ENCODE data around the gene FCHO2. TPM values are rescaled to one million over a fixed set of nuclear protein-coding genes. Genes with fewer than 3 reads are reported as not detected.
"Not testable (repeated sequence)": the region's sequence is repeated elsewhere in the genome, so short reads cannot be mapped to it uniquely, and the experiment has no call there.

The FCHO2 gene
- total RNA-seq, 1 donor from 2014 or later = 17.7 TPM

DNA sequence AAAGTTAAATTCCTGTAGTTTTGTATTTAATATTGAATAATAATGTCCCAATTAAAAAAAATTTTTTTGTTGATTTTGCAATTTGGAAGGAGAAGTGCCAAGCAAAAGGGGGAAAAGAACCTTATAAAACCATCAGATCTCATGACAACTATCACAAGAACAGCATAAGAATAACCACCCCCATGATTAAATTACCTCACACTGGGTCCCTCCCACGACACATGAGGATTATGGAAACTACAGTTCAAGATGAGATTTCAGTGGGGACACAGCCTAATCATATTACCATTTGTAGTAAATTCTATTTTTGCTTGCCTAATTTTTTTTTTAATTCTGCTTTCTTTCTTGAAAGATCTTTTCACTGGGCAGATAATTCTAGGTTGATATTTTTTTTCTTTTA lies 33.4 kb upstream of the FCHO2 start:
- Histone ChIP-seq H3K4me2 (no peak overlapping the region), H3K9ac (no peak overlapping the region)
- no peak overlapping the region for H3K27ac Mint-ChIP-seq

DNA sequence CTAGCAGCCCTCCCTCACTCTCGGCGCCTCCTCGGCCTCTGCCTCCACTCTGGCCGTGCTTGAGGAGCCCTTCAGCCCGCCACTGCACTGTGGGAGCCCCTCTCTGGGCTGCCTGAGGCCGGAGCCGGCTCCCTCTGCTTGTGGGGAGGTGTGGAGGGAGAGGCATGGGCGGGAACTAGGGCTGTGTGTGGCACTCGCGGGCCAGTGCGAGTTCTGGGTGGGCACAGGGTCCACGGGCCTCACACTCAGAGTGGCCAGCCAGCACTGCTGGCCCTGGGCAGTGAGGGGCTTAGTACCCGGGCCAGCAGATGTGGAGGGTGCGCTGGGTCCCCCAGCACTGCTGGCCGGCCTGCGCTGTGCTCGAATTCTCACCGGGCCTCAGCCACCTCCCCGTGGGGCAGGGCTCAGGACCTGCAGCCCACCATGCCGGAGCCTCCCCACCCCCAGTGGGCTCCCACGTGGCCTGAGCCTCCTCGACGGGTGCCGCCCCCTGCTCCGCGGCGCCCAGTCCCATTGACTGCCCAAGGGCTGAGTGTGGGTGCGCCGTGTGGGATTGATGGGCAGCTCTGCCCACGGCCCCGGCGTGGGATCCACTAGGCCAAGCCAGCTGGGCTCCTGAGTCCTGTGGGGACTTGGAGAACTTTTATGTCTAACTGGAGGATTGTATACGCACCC lies 30.4 kb upstream of the FCHO2 start:
- Mint-ChIP-seq H3K9me3 (peaks cover 9% of the 10 kb centered on the region), H3K27me3 (ENCODE audit: insufficient read depth, low read depth) (peaks cover 6% of the 10 kb centered on the region), H3K36me3 (peaks cover 2% of the 10 kb centered on the region), H3K4me3 (no peak overlapping the region), H3K27ac (no peak overlapping the region), H3K4me1 (peaks cover 6% of the 10 kb centered on the region)
- Histone ChIP-seq H3K27me3 (no peaks in the 10 kb centered on the region), H3K9me3 (ENCODE audit: low read depth) (no peaks in the 10 kb centered on the region), H3K9ac (no peak overlapping the region), H3F3A (ENCODE audit: low read depth) (no peaks in the 10 kb centered on the region), H3K4me1 (no peaks in the 10 kb centered on the region), H3K4me3 (no peak overlapping the region), H3K27ac (no peak overlapping the region), H3K36me3 (no peaks in the 10 kb centered on the region), H3K4me2 (no peak overlapping the region), H4K20me1 (ENCODE audit: low read depth) (no peaks in the 10 kb centered on the region), H3K79me2 (ENCODE audit: low read depth) (no peaks in the 10 kb centered on the region), H2AFZ (replicated peaks) (no peak overlapping the region)
- DNase-seq (ENCODE audit: low spot score) = no peak
- TF ChIP-seq EZH2phosphoT487 (IDR thresholded peaks at IDR 0.05) = no peak
- TF ChIP-seq, protein P1, sequence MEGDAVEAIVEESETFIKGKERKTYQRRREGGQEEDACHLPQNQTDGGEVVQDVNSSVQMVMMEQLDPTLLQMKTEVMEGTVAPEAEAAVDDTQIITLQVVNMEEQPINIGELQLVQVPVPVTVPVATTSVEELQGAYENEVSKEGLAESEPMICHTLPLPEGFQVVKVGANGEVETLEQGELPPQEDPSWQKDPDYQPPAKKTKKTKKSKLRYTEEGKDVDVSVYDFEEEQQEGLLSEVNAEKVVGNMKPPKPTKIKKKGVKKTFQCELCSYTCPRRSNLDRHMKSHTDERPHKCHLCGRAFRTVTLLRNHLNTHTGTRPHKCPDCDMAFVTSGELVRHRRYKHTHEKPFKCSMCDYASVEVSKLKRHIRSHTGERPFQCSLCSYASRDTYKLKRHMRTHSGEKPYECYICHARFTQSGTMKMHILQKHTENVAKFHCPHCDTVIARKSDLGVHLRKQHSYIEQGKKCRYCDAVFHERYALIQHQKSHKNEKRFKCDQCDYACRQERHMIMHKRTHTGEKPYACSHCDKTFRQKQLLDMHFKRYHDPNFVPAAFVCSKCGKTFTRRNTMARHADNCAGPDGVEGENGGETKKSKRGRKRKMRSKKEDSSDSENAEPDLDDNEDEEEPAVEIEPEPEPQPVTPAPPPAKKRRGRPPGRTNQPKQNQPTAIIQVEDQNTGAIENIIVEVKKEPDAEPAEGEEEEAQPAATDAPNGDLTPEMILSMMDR (IDR thresholded peaks at IDR 0.05) = no peak

More for the DNA sequence above, 33.4 kb upstream of the FCHO2 start:
- Histone ChIP-seq H3K9me3 (ENCODE audit: low read depth) (no peaks in the 10 kb centered on the region), H3K27ac (no peak overlapping the region), H3K4me3 (no peak overlapping the region), H3K79me2 (ENCODE audit: low read depth) (no peaks in the 10 kb centered on the region), H4K20me1 (ENCODE audit: low read depth) (no peaks in the 10 kb centered on the region), H3K27me3 (no peaks in the 10 kb centered on the region), H3K36me3 (no peaks in the 10 kb centered on the region), H2AFZ (replicated peaks) (no peak overlapping the region), H3K4me1 (no peaks in the 10 kb centered on the region), H3F3A (ENCODE audit: low read depth) (peaks cover 1% of the 10 kb centered on the region)
- Mint-ChIP-seq H3K4me1 (no peaks in the 10 kb centered on the region), H3K36me3 (peaks cover 2% of the 10 kb centered on the region), H3K9me3 (peaks cover 9% of the 10 kb centered on the region), H3K4me3 (no peak overlapping the region), H3K27me3 (ENCODE audit: insufficient read depth, low read depth) (peaks cover 6% of the 10 kb centered on the region)
- TF ChIP-seq, protein P1 (IDR thresholded peaks at IDR 0.05) = no peak
- no peak for TF ChIP-seq EZH2 (IDR thresholded peaks at IDR 0.05)
- TF ChIP-seq EZH2phosphoT487 (IDR thresholded peaks at IDR 0.05) = no peak
- DNase-seq (ENCODE audit: low spot score) = no peak

DNA sequence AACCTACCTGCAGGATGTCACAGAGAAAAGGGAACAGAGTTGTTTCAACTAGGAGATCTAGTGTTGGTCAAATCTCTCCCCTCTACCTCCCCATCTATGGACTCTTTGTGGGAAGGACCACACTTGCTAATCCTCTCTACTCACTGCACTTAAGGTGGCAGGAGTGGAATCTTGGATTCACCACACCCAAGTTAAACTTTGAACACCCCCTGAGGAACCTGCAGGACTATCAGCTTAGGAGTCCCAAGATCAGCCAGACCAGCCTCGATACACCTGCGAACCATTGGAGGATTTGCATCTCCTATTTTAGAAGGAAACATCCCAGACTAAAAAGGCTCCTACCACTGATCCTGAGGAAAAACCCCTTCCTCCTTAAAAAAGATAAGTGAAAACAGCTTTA lies 23.2 kb upstream of the FCHO2 start:
- not testable (repeated sequence) for DNase-seq (ENCODE audit: low spot score); H3K27ac ChIP-seq; H3K27me3 ChIP-seq; H3F3A ChIP-seq (ENCODE audit: low read depth); H3K4me1 Mint-ChIP-seq; H2AFZ ChIP-seq (replicated peaks); H4K20me1 ChIP-seq (ENCODE audit: low read depth); H3K27ac Mint-ChIP-seq; H3K4me1 ChIP-seq; H3K4me3 Mint-ChIP-seq; H3K4me2 ChIP-seq; H3K4me3 ChIP-seq; H3K36me3 Mint-ChIP-seq; H3K27me3 Mint-ChIP-seq (ENCODE audit: insufficient read depth, low read depth); H3K79me2 ChIP-seq (ENCODE audit: low read depth); H3K9me3 ChIP-seq (ENCODE audit: low read depth); H3K9ac ChIP-seq; H3K36me3 ChIP-seq
- H3K9me3 Mint-ChIP-seq = peaks cover 21% of the 10 kb centered on the region

DNA sequence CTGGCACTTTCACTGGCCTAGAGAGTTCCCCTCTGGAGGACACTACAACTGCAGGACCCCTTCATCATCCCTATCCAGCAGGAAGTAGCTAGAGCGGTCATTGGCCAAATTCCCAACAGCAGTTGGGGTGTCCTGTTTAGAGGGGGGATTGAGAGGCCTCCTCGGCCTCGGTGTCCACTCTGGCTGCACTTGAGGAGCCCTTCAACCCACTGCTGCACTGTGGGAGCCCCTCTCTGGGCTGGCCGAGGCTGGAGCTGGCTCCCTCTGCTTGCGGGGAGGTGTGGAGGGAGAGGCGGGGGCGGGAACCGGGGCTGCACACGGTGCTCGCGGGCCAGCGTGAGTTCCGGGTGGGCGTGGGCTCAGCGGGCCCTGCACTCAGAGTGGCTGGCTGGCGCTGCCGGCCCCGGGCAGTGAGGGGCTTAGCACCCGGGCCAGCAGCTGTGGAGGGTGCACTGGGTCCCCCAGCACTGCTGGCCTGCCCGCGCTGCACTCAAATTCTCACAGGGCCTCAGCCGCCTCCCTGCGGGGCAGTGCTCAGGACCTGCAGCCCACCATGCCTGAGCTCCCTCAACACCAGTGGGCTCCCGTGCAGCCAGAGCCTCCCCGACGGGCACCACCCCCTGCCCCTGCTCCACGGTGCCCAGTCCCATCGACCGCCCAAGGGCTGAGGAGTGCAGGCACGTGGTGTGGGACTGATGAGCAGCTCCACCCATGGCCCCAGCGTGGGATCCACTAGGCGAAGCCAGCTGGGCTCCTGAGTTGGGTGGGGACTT lies 20.7 kb upstream of the FCHO2 start:
- peaks cover 21% of the 10 kb centered on the region for H3K9me3 Mint-ChIP-seq
- H3K4me1 ChIP-seq; H2AFZ ChIP-seq (replicated peaks); H3K9ac ChIP-seq; DNase-seq (ENCODE audit: low spot score); H3K4me3 Mint-ChIP-seq; H3K79me2 ChIP-seq (ENCODE audit: low read depth); H4K20me1 ChIP-seq (ENCODE audit: low read depth); H3F3A ChIP-seq (ENCODE audit: low read depth); H3K4me2 ChIP-seq; H3K9me3 ChIP-seq (ENCODE audit: low read depth); H3K27me3 Mint-ChIP-seq (ENCODE audit: insufficient read depth, low read depth); H3K36me3 ChIP-seq; H3K27me3 ChIP-seq; H3K4me3 ChIP-seq; H3K36me3 Mint-ChIP-seq; H3K27ac ChIP-seq; H3K4me1 Mint-ChIP-seq; H3K27ac Mint-ChIP-seq: not testable (repeated sequence)

All from neural progenitor cell (in vitro differentiated cells).